C4-2B (cell line): Measurements from ENCODE around the gene CCHCR1.
"Not testable (repeated sequence)": the region's sequence is repeated elsewhere in the genome, so short reads cannot be mapped to it uniquely, and the experiment has no call there.

Source experiments
- H3K27ac ChIP-seq: fragments of 450-650 bp; 2 replicates; pipeline ENCODE4 v1.5.1; 2017
- ZFX ChIP-seq: fragments of 450-650 bp; IDR thresholded peaks from 2 replicates; pipeline ENCODE4 v1.6.1; 2017
- TF ChIP-seq, protein P1 (sequence below): fragments of 450-650 bp; conservative IDR thresholded peaks from 2 replicates; pipeline ENCODE4 v1.5.1; 2017; ENCODE audit warnings: mild to moderate bottlenecking

Gene CCHCR1

DNA sequence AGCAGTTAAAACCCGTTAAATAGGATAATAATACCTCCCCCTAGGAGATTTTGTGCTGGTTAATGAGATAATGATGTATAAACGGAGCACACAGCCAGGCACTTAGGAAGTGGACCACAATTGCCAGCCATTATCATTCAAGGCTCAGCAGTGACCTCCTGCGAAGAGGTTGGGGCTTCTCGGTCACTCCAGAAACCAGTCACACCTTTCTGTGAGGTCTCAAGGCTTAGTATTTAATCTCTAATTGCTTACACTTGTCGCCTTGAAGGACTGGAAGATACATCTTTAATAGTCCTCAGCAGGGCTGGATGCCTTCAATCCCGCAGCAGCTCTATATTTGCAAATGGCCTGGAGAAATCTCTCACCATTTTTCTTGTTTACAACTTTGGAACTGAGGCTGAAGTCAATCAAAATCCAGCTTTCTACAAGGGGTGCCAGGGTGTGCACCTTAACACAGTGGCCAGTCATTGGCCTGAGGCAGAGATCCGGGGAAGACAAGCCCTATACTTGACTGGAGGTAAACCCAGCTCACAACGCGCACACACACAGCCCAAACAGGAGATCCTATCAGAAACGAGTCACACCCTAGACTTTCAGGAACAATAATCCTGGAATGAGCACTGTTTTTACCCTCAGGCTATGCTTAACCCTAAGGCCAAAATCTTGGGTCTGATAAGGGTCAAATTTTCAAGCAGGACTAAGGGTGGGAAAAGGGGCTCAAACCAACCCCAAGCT is 11.7 kb upstream of the CCHCR1 start:
- H3K27ac ChIP-seq: no peak overlapping the region
- TF ChIP-seq ZFX: no peak
- TF ChIP-seq, protein P1, sequence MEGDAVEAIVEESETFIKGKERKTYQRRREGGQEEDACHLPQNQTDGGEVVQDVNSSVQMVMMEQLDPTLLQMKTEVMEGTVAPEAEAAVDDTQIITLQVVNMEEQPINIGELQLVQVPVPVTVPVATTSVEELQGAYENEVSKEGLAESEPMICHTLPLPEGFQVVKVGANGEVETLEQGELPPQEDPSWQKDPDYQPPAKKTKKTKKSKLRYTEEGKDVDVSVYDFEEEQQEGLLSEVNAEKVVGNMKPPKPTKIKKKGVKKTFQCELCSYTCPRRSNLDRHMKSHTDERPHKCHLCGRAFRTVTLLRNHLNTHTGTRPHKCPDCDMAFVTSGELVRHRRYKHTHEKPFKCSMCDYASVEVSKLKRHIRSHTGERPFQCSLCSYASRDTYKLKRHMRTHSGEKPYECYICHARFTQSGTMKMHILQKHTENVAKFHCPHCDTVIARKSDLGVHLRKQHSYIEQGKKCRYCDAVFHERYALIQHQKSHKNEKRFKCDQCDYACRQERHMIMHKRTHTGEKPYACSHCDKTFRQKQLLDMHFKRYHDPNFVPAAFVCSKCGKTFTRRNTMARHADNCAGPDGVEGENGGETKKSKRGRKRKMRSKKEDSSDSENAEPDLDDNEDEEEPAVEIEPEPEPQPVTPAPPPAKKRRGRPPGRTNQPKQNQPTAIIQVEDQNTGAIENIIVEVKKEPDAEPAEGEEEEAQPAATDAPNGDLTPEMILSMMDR: no peak

DNA sequence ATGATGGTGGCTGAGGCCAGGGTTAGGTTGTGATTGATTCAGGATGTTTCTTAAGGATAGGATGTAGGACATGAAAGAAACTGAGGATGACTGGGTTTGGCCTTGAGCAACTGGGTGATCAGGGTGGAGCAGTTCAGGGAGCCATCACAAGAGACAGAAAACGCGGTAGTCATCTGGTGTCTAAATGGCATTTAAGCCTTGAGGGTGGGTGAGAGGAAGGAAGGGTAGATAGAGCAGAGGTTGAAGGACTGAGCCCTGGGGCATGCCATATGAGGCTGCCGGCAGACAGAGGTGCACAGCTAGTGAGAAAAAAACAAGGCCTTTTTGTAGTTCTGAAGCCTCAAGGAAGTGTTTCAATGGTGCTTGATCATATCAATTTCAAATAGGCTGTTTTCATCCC is 11.0 kb upstream of the CCHCR1 start:
- no peak overlapping the region for H3K27ac ChIP-seq
- TF ChIP-seq ZFX: no peak
- TF ChIP-seq, protein P1: no peak

DNA sequence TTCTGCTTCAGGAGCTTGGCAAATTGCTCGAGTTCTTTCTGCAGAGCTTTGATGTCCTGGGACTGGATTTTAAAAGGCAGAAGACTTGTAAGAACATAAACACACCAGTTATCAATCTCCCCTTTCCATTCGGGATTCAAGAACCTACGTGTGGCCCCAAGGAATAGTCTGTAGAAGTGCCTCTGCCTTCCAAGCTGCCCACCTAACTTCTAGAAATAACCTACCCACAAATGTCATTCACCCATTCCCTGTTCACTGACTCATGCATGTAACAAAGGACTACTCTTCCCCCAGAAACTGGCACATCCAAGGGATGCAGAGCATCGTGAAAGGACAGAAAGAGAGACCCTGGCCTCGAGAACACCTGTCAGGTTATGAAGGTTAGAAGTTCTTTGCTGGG is 8.4 kb upstream of the CCHCR1 start:
- no peak overlapping the region for H3K27ac ChIP-seq
- TF ChIP-seq, protein P1: no peak
- TF ChIP-seq ZFX: no peak

DNA sequence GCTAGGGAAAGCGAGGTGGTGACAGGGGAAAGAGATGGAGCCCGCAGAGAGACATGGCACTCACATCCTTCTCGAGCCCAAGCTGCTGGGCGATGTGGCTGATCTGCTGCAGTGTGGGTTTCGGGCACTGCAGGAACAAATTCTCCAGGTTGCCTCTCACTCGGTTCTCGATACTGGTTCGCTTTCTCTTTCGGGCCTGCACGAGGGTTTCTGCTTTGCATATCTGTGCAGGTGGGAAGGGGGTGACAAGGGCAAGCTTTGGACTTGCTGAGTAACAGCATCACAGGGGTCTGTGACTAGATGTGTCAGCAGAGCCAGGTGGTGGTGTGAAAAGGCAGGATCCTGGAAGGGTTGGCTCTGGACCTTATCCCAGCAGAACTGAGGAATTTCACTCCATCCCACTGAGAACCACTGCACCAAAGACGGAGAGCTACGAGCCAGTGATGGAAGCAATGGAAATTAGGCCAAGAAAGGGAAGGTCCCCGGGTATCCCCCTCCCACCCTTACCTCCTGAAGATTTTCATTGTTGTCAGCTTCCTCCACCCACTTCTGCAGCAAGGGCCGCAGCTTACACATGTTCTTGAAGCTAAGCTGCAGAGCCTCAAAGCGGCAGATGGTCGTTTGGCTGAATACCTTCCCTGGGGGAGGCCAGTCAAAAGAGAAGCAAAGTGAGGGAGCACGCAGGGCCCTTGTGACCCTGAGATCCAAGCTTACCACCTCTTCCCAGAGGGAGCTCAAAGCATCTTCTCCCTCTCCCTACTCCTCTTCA is 7.6 kb upstream of the CCHCR1 start:
- not testable (repeated sequence) for H3K27ac ChIP-seq

DNA sequence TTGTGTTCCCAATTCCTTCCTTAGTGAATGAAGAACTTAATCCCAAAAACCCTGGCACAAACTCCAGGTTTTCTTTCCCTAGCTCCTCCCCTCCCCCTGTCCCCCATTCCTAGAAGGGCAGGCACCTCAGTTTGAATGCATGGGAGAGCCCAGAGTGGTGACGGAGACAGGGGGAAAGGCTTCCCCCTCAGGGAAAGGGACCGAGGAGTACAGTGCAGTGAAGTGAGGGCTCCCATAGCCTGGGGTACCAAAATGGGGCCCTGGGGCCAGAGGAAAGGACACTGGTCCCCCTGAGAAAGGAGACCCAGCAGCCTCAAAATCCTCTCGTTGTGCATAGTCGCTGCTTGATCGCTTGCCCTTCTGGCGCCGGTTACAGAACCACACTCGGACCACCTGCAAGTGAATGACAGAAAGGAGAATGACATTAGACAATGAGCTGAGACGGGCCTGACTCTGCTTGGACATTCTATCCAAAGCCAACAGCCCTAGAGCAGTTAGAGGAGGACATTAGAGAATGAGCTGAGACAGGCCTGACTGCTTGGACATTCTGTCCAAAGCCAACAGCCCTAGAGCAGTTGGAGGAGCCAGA is 7.0 kb upstream of the CCHCR1 start:
- not testable (repeated sequence) for H3K27ac ChIP-seq

DNA sequence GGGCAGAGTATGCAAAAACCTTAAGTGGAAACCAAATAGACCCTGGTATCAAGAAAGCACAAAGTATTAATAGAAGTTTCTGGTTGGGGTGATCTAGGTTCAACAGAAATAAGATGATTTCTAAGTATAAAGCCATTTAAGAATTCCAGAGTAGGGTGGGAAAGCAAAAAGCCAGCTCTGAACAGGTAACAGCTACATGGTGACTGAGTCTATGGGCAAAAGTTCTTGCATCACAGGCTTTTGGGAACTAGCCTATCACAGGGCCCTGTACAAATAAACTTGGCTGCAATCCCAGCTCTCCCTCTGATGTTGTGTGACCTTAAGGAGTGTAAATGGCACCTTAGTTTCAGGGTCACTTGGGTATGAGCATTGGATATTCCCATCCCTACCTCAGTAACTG is 6.3 kb upstream of the CCHCR1 start:
- no peak overlapping the region for H3K27ac ChIP-seq
- TF ChIP-seq, protein P1: no peak
- no peak for TF ChIP-seq ZFX

DNA sequence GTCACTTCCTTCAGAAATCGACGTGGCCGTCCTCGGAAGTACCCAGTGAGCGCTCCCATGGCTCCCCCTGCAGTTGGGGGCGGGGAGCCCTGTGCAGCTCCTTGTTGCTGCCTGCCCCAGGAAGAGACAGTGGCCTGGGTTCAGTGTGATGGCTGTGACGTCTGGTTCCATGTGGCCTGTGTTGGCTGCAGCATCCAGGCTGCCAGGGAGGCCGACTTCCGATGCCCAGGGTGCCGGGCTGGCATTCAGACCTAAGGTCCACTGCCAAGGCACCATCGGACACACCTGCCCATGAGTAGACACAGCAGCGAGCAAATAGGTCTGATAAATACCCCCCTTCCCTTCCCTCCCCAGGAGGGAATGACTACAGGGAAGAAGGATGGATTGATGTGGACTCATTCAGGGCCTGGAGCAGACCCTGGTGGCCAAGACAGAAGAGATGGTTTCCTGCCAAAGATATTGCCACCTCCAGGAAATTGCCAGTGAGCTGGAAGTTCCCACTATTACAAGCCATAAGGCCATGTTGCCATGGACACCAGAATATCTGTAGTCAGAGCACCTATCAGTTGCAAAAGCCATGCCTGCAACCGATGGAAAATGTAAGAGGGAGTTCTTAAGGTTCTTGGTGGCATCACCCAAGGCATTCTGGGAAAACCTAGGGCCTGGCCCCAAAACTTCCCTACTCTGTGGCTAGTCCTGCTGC is 5.0 kb upstream of the CCHCR1 start:
- no peak overlapping the region for H3K27ac ChIP-seq
- TF ChIP-seq, protein P1: no peak
- no peak for TF ChIP-seq ZFX
